NCI-H2227 (cell line): Measurements from ENCODE around the gene PCAT7.
"Not testable (repeated sequence)": the region's sequence is repeated elsewhere in the genome, so short reads cannot be mapped to it uniquely, and the experiment has no call there.

ENCODE experiments used
- DNase-seq: peaks from one replicate; lab custom pipeline; 2025; ENCODE audit not compliant: unreplicated experiment; lab: John Stamatoyannopoulos, UW

PCAT7 gene

DNA sequence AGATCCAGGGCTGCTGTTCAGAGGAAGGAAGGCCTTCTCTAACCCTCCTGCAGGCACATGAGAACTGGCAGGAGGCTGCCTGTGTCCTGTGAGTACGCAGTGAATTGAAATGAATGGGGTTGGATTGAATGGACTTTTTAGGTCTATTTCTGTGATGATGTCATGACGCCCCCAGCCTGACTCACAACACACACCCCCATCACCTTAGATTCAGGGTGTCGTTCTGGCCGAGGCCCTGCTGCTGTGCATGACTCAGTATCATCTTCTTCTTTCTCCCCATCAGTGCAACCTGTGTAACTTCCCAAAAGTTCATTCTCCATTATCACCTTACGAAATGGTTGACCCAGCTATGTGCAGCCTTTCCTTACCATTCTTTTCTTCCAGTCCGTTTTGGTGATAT lies 5.4 kb downstream of the PCAT7 start:
- no peak for DNase-seq

DNA sequence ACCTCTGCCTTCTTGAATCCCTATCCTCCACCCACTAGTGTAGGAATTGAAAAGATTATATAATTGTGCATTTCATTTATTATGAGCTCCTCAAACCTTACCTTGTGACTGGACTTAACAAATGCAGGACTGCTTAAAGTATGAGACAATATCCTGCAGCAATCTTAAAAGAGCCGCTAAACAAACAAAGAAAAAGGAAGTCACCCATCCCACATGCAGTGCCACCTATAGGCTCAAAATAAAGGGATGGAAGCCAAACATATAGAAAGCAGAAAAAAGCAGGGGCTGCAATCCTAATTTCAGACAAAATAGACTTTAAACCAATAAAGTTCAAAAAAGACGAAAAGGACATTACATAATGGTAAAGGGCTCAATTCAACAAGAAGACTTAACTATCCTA lies 8.7 kb downstream of the PCAT7 start:
- no peak for DNase-seq

DNA sequence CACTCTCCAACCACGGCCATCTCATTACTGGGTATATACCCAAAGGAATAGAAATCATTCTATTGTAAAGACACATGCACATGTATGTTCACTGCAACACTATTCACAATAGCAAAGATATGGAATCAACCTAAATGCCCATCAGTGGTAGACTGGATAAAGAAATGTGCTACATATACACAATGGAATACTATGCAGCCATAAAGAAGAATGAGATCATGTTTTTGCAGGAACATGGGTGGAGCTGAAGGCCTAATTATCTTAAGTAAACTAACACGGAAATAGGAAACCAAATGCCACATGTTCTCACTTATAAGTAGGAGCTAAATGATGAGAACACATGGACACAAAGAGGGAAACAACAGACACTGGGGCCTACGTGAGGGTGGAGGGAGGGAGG lies 9.4 kb downstream of the PCAT7 start:
- DNase-seq = not testable (repeated sequence)

DNA sequence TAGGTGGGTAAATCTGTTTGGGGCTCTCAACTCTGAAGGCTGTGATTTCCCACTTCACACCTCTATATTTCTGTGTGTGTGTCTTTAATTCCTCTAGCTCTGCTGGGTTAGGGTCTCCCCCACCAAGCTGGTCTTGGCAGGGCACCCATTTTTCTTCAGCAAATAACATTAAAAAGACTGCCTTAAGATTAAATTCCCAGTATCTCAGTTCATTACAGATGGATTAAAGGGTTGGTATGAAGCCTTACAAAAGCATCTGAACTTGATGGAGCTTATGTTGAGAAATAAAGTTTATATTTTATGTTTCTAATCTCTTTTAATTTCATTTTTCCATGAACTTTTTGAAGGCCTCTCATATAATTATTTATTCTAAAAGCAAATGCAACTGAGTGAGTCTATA lies 11.7 kb downstream of the PCAT7 start:
- no peak for DNase-seq

DNA sequence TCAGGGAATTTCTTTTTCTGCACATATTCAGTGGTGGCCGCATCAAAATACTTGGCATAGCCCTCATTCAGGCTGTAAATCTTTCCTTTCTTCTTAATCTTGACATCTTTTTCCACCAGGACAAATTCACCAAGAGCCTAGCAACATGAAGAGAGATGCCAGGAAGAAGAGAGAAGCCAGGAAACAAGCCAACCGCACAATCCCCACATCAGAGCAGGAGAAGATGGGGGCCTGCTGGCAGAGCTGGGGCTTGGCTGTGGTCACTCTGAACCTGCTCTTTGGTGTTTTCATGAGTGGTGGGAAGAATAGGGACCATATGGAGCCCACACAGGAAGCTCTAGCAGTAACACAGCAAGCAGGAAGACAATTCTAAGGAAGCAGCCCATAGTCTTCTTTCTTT lies 12.4 kb downstream of the PCAT7 start:
- DNase-seq = no peak

DNA sequence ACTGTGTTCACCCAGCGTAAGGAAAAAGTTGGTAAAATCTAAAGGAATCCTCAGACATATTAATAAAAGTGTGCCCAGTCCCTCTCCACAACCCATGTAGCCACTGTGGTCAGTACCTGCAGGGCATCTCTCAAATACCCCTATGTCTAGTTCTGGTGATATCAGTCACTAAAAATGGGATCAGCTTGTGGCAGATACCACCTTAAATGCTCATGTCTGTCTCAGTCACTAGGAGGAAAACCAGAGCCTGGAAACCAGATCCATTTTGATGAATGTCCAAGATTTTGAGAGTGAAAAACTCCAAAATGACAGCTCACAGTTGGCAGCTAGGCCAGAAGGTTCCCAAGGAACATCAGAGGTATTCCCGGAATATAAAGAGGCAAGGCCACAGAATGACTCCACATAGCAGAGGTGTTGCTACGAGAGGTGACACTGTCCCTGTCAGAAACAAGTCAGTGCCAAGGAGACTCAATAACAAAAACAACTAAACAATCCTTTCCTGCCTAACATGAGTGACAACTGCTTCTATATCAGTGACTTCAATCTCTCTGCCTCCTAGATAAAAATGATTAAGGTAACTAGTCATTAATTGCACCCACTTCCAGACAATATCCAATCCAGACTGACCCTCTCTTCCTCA lies 13.5 kb downstream of the PCAT7 start:
- DNase-seq = no peak

DNA sequence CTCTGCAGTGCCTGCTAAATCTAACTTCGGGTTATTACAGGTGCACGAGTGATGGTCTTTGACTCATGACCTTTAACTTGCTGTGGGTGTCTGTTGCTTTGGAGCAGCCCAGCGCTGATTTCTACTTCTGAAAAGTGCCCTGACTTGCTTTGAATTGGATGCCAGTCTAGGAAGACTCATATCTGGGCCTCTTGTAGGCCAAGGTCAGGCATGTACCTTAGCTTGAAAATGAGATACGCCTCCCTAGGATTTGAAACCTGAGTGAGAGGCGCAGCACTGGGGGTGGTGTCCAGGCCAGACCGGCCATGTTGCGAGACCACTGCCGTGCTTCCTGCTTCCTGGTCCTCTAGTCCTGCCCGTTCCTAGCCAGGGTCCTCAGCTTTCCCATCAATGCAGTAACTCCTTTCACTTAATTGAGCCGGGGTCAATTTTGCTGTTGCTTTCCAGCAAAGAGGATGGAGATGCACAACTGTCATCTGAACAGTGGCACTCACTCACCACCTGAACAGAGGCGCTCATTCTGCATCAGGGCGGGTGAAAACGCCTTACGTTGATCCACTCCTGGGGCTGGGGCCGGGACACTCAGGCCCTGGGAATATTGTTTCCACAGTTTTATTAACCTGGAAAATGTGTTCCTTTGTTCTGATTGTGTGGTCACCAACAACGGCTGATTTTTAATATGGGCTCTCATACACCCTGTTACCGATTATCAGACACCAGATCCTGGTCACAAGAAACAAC lies 14.3 kb downstream of the PCAT7 start:
- no peak for DNase-seq

DNA sequence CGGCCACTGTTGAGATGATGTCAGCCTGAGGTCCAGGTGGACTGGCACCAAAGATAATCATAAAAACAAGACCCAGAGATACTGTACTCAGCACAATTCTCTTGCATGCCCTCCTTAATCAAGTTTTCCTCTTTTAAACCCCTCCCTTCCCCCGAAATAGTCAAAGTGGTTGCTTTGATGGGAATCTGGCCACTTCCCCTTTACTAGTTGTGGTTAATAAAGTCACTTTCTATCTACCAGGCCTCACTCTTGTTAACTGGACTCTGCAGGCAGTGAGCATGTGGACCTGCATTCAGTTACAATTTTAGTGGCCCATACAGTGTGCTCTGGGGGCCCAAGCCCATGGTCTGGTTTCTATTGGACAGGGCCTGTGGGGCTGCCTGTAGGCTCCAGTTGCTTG lies 21.2 kb downstream of the PCAT7 start:
- DNase-seq = no peak

DNA sequence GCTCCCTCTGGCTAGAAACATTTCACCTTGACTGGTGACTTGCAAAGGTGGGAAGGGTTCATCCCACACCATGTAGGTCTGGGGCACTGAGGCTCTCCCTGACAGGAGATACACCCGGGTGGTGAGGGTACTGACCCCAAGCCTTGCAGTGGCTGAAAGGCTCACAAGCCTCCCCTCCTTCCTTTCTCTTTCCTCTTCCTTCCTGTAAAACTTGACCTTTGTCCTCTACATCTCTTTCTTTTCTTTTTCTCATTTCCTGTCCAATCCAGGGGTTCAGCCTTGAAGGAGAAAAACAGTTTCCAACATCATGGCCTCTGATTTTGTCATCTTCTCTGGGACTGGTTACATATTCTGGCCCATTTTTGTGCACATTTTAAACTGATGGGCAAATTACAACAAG lies 22.2 kb downstream of the PCAT7 start:
- DNase-seq = no peak

DNA sequence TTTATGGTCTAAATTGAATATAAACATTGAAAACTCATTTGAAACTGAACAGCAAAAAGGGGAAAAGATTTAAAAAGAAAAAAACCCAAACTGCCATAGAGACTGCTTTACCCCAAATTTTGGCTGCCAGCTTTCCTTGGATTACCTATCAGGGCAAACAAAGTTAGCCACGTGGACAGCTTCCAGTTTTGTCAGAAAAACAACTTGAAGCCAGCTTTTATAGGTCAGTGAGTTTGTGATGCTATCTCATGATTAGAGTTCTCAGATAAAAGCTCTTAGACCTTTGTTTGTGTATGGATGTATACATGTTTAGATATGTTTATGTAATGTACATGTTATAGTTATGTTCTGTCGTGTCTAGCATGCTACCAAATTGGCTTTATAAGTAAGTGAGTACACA lies 22.7 kb downstream of the PCAT7 start:
- no peak for DNase-seq

DNA sequence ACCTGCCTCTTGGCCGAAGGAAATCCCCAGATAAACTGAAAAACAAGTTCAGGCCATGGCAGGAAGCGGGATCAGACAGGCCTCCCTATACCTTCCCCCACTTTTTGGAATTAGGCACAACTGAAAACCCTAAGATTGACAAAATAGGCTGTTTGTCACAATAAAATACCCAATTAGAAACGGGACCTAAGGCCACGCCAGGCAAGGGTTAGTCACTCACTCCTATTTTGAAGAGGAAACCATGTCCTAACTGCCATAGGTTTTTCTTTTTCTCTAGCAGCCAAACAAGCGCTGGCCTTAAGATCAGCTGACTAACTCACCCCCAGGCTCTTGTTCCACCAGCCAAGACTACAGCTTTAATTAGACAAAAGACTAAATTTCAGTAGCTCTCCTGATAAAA lies 26.8 kb downstream of the PCAT7 start:
- no peak for DNase-seq

DNA sequence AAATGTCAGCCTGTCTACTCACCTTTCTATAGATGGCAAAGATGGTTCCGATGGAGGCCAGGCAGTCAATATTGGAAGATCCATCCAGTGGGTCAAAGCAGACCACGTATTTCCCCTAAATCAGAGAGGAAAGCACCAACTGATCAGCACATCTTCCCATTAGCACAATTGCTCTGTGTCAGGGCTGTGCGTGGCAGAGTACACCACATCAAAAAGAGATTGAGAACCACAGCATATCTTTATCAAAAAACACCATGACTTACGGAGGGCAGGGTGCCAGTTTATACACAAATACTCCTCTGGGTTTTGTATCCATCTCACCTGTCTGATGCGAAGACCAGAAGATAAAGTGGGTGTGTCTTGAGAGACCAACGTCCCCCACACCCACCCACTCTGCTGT lies 29.7 kb downstream of the PCAT7 start:
- no peak for DNase-seq

DNA sequence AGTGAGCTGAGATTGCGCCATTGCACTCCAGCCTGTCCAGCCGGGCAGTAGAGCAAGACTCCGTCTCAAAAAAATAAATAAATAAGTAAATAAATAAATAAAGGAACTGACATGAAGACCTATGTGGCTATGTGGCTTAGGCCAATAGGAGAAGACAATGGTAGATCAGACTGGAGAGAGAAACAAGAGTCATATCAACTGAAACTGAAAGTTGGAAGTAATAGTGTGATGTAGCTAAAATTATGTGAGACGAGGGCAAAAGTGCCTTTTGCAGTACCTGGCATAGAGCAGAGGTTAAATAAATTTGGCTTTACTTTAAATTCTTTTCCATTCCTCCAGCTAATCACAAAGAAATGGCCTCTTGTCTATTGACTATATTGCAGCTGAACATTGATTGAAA lies 31.4 kb downstream of the PCAT7 start:
- DNase-seq = no peak

DNA sequence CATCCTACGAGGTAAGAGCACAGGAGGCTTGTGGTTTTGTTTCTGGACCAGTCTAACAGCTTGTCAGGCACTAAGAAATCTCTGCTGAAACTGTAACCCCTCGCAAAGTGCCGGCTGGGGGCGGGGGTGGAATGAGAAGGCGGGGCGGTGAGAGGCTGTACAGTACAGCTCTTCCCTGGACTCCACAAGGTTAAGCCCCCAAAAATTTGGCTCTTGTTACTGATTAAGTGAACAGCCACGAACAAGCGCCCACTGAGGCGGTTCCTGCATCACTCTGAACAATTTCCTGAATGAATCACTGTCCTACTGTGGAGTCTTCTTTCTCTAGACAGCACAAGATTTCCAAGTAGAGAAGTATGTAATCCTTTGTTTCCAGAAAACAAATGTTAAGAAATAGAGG lies 31.9 kb downstream of the PCAT7 start:
- DNase-seq = no peak

DNA sequence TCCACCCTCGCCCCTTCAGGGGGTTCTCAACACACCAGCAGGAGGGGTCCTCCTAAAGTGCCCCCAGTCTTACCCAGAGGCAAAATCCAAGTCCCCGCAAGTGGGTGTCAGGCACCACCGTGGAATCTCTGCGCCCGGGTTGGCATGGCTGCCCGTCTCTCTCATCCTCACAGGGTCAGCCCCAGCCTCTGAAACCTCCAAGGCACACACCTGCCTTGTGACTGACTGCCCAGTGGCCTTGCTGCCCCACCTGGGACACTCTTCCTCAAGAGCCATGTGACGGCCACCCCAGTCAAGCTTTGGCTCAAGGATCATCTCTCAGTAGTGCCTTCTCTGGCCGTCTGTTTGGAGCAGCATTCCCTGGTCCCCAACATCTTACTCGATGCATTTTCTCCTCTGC lies 33.8 kb downstream of the PCAT7 start:
- no peak for DNase-seq

DNA sequence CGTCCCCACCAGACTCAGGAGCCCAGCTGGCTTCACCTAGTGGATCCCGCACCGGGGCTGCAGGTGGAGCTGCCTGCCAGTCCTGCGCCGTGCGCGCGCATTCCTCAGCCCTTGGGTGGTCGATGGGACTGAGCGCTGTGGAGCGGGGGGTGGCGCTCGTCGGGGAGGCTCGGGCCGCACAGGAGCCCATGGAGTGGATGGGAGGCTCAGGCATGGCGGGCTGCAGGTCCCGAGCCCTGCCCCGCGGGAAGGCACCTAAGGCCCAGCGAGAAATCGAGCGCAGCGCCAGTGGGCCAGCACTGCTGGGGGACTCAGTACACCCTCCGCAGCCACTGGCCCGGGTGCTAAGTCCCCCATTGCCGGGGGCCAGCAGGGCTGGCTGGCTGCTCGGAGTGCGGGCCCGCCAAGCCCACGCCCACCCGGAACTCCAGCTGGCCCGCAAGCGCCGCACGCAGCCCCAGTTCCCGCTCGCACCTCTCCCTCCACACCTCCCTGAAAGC lies 36.2 kb downstream of the PCAT7 start:
- DNase-seq = not testable (repeated sequence)

DNA sequence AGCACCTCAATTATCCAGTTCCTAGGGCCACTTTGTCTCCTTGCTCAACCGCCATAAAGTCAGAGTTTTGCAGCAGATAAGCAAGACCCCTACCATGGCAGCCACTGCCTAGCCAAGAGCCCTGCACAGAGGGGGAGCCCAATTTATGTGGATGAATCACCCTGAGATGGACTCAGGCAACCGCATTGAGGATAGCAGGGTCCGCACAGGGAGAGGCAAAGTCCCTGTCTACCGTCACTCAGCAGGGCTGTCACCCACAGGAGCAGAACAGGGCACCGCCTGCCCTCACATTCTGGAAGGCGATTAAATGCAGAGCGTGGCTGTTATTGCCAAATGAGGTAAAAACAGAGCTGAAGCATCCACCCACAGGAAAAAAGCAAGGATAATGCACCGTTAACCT lies 37.0 kb downstream of the PCAT7 start:
- no peak for DNase-seq

DNA sequence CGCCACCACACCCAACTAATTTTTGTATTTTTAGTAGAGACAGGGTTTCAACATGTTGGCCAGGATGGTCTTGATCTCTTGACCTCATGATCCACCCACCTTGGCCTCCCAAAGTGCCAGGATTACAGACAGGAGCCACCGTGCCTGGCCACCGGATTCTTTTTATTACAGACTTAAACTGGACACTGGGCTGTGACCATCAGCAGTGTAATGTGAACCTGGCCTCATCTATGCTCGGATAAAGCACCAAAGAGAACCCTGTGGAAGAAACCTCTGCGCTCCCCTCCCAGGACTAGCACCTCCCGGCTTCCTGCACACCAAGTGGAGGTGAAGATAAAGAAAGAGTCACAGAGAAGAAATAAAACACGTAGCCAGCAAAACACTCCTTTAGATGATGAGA lies 37.8 kb downstream of the PCAT7 start:
- not testable (repeated sequence) for DNase-seq

DNA sequence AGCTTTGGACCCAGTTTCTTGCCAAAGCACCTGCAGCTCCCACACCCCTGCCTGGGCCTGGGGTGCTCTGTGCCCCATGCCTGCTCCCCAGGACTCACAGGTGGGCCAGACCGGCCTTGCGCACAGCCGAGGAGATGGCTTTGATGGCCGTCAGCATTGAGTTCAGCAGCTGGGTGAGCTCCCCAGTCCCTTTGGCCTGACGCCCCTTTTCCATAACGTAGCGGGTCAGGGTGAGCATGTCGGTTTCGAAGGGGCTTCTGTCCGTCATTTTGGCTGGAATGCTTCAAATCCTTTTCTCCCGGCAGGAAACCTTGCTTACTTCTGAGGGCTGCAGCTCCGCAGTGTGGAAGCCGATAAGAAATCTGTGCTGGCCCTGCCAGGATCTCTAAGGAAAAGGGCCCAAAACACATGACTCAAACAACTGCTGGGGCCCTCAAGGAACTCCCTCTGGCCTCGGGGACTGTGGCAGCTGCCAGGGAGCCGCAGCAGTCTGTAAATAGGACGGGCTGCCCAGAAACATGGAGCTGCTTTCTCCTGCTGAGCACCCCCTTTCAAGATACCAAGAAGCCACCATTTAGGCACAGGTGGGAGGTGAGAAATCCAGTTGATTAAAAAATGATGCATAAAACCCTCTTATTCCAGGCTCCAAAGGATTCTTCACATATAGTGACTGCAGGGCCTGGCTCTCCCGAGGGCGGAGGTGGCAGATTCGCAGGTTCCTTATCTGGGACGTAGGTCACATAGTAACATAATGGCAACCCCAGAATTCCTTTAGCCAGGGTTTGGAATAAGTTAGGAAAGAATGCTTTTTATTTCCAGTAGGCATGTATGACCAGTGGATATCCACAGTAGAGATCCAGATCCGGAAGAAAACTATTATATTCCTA lies 38.8 kb downstream of the PCAT7 start, which contains the start of gene FBP2:
FBP2 (minus strand) TSS at position 366 of the 887 bp plus-strand sequence; CDS start at position 268, 98 bp downstream.
- DNase-seq = no peak

DNA sequence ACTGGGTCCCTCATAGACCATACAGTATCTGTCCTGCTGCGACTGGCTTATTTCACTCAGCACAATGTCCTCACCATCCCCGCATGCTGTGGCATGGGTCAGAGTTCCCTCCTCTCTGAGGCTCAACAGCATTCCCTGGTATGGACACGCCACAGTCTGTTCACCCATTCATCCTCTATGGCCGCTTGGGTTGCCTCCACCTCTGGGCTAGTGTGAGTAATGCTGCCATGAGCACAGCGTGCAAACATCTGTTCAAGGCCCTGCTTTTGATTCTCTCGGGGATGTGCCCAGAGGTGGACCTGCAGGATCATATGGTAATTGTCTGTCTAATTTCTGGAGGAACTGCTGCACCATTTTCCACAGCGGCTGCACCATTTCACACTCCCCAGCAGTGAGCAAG lies 44.2 kb downstream of the PCAT7 start:
- DNase-seq = no peak

DNA sequence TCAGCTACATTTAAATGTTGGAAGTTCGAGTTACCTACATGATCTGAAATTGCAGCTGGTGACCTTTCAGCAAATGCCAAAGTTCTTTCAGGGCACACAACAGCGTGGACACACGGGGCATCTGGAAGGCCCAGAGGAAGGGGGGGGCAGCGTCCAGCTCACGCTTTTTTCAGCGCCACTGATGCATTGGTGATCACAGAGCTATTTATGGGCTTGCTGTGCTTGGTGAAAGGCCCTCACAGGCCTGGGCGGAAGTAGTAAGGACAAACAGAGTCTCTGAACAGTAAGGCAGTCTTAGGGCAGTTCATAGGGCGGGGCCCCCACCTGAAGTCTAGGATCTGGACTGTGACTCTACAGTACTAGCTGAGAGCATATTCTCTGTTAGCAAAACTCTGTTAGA lies 45.4 kb downstream of the PCAT7 start:
- no peak for DNase-seq

DNA sequence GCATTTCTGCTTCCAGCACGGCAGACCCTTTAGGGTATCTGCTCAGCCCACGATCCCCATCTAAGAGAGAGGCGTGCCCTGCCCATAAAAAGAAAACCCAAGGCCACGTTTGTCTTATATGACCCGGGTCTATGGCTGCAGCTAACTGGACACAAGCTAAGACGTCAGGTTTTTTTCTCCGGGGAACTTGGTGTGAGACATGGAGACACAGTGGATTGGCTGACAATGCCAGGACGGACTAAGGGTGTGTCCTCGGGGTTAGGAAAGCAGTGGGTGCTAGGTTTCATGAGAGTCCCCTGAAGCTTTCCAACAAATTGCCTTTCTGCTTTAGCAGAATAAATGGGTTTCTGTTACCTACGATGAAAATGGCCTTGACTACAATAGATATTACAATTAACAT lies 45.8 kb downstream of the PCAT7 start:
- no peak for DNase-seq
